K562 (cell line): ENCODE data around the gene SMURF1. TPM values are rescaled to one million over a fixed set of nuclear protein-coding genes. Genes with fewer than 3 reads are reported as not detected.

Experiments used
- ATAC-seq: fragments of 200-7000 bp; cut with Tn5 transposase; 3 replicates; pipeline ENCODE4 v1.9.1; 2020; ENCODE audit warnings: moderate library complexity
- BruUV-seq: library from RNA; stranded (reverse); fragments of 400-500 nt; replicated peaks from 2 replicates; lab custom pipeline; 2021; lab: Mats Ljungman, UMichigan
- CTCF ChIA-PET: fragments of 300-600 bp; formaldehyde crosslinking; extraction: SDS; loops from one replicate; lab custom pipeline; 2021; ENCODE audit warnings: low intra/inter-chr PET ratio; lab: Yijun Ruan, JAX
- POLR2A ChIA-PET: fragments of 300-600, 350-650 bp; sonication (Branson Sonifier 250); formaldehyde crosslinking; extraction: SDS; loops from one replicate; lab custom pipeline; 2021; ENCODE audit warnings: antibody characterized with exemption, inconsistent platforms; lab: Yijun Ruan, JAX
- DNase-seq, 4 experiments: peaks; one replicate each; pipeline versions ENCODE4 v3.0.0 to v3.0.0-alpha.2; 2011 to 2018; ENCODE audit warnings: low spot score in 3 of 4, mixed read lengths in 3 of 4; ENCODE audit errors: extremely low read depth in 1 of 4
- FAIRE-seq: peaks from 2 replicates; lab custom pipeline; 2011; peaks lifted over from hg19 to GRCh38; lab: Jason Lieb, UNC
- H2AFZ ChIP-seq: 2 replicates; pipeline ENCODE4 v1.6.0; 2011; ENCODE audit warnings: low read depth, low read length, control low read depth, inconsistent platforms
- H3K27ac ChIP-seq: fragments of 200-600 bp; 3 replicates; pipeline ENCODE4 v1.8.0; 2011; ENCODE audit warnings: low read depth, mild to moderate bottlenecking, control low read depth, inconsistent platforms, low read length, moderate library complexity, mixed read lengths; ENCODE audit errors: extremely low read depth
- H3K27me3 ChIP-seq, 2 experiments: fragments of 300-600 bp in 1 of 2; 2 replicates in 1 of 2; 3 replicates in 1 of 2; pipeline versions ENCODE4 v1.6.0 to v1.8.0; 2011; ENCODE audit warnings: inconsistent platforms in 2 of 2, low read length in 2 of 2, mild to moderate bottlenecking in 1 of 2, mixed read lengths in 1 of 2, moderate library complexity in 1 of 2; ENCODE audit not compliant: control insufficient read depth in 2 of 2, insufficient read depth in 2 of 2
- H3K36me3 ChIP-seq: fragments of 300-600 bp; 3 replicates; pipeline ENCODE4 v1.8.0; 2011; ENCODE audit warnings: mild to moderate bottlenecking, low read length, inconsistent platforms; ENCODE audit not compliant: control insufficient read depth, insufficient read depth
- H3K4me1 ChIP-seq, 2 experiments: fragments of 200-600 bp in 1 of 2; replicated peaks in 1 of 2; 2 replicates in 1 of 2; 3 replicates in 1 of 2; pipeline versions ENCODE4 v1.5.1 to v1.8.0; 2011; ENCODE audit warnings: inconsistent platforms in 2 of 2, low read length in 2 of 2, mild to moderate bottlenecking in 1 of 2, mixed read lengths in 1 of 2, moderate library complexity in 1 of 2; ENCODE audit not compliant: control insufficient read depth in 2 of 2, insufficient read depth in 2 of 2
- H3K4me2 ChIP-seq: 2 replicates; pipeline ENCODE4 v1.6.1; 2011; ENCODE audit warnings: low read length, control low read depth, inconsistent platforms, mixed read lengths; ENCODE audit not compliant: insufficient read depth
- H3K4me3 ChIP-seq: fragments of 200-600 bp; sonication (generic), shearing (Covaris generic); 2 replicates; pipeline ENCODE4 v1.5.1; 2016; ENCODE audit warnings: control low read depth, inconsistent platforms
- H3K79me2 ChIP-seq: fragments of 200-600 bp; 3 replicates; pipeline ENCODE4 v1.8.0; 2011; ENCODE audit warnings: low read length, inconsistent platforms; ENCODE audit not compliant: control insufficient read depth, insufficient read depth
- H3K9ac ChIP-seq, 2 experiments: 2 replicates each; pipeline versions ENCODE4 v1.6.0 to v1.6.1; 2011; ENCODE audit warnings: low read depth in 2 of 2, low read length in 2 of 2, control low read depth in 1 of 2, inconsistent platforms in 1 of 2, mild to moderate bottlenecking in 1 of 2, mixed read lengths in 1 of 2; ENCODE audit not compliant: insufficient read depth in 1 of 2
- H3K9me1 ChIP-seq: one replicate; pipeline ENCODE4 v1.6.0; 2011; ENCODE audit warnings: inconsistent platforms, mild to moderate bottlenecking, low read length, moderate library complexity; ENCODE audit not compliant: control insufficient read depth, insufficient read depth
- H3K9me3 ChIP-seq: replicated peaks from 2 replicates; pipeline ENCODE4 v1.5.1; 2011; ENCODE audit warnings: low read depth, low read length, inconsistent platforms; ENCODE audit not compliant: control insufficient read depth, insufficient read depth
- H4K20me1 ChIP-seq: replicated peaks from 2 replicates; pipeline ENCODE4 v1.6.1; 2011; ENCODE audit warnings: low read length, inconsistent platforms, mixed read lengths; ENCODE audit not compliant: control insufficient read depth, insufficient read depth
- CBX5 ChIP-seq: IDR thresholded peaks from 2 replicates; pipeline ENCODE4 v1.6.1; 2014; ENCODE audit warnings: low read depth, borderline replicate concordance
- CREM ChIP-seq: IDR thresholded peaks from 2 replicates; pipeline ENCODE4 v1.6.1; 2014; ENCODE audit warnings: antibody characterized with exemption, low read depth
- RFX7 ChIP-seq: fragments of 250-450 bp; sonication (Bioruptor Pico); IDR thresholded peaks from 2 replicates; pipeline ENCODE4 v1.5.1; 2021; ENCODE audit warnings: mild to moderate bottlenecking
- RNF2 ChIP-seq: sonication (generic); IDR thresholded peaks from 2 replicates; pipeline ENCODE4 v1.6.1; 2016
- SREBF2 ChIP-seq: sonication (generic); formaldehyde crosslinking; IDR thresholded peaks from 2 replicates; pipeline ENCODE4 v1.4.0; 2020; ENCODE audit warnings: mild to moderate bottlenecking, missing genetic modification reagents
- ZKSCAN8 ChIP-seq: fragments of 200-800 bp; sonication (Bioruptor generic); IDR thresholded peaks from 2 replicates; pipeline ENCODE4 v1.6.1; 2016; ENCODE audit warnings: missing genetic modification characterization, missing compliant biosample characterization
- ZNF121 ChIP-seq: sonication (generic); formaldehyde crosslinking; conservative IDR thresholded peaks from 2 replicates; pipeline ENCODE4 v1.8.0; 2022; ENCODE audit warnings: missing genetic modification reagents
- ZNF77 ChIP-seq: fragments of 250-450 bp; sonication (Bioruptor Pico); IDR thresholded peaks from 2 replicates; pipeline ENCODE4 v1.5.0; 2020
- WGBS: fragments of 100-300 bp; shearing (Covaris generic); methylation state at CpG from one replicate; pipeline ENCODE4 v1.1.6; 2016; ENCODE audit warnings: low coverage, mixed read lengths; ENCODE audit not compliant: insufficient coverage; ENCODE audit errors: missing lambda C conversion rate; 5-methylcytosine and 5-hydroxymethylcytosine counted together
- in situ Hi-C: fragments of 300-500 bp; cut with MboI; formaldehyde crosslinking; loops from 4 replicates; pipeline ENCODE4 v1.15.0; 2018; ENCODE audit warnings: inconsistent platforms, mixed read lengths
- intact Hi-C: fragments of 100-400 bp; cut with micrococcal nuclease; formaldehyde crosslinking; loops from 2 replicates; pipeline ENCODE4 v1.14.2; 2022
- polyA plus RNA-seq, 8 experiments: library from polyadenylated mRNA; depleted of rRNA in 4 of 8; stranded (reverse) in 5 of 8; unstranded in 3 of 8; fragments of >200 nt; fragmentation: Nextera tagmentation in 2 of 8; fragmentation: Illumina TruSeq in 1 of 8; extraction: Ambion mirVana in 2 of 8; extraction: Trizol in 1 of 8; gene quantifications; 2 replicates each; pipeline versions ENCODE4 v1.2.1 to v1.2.3, GENCODE V29; 2011 to 2014; ENCODE audit warnings: inconsistent platforms in 1 of 8, missing spikeins in 1 of 8
- total RNA-seq, 7 experiments: library from RNA; depleted of rRNA in 6 of 7; stranded (reverse); fragments of >200 nt in 6 of 7; fragmentation: Illumina TruSeq in 2 of 7; extraction: Trizol in 2 of 7; gene quantifications; 2 replicates each; pipeline versions ENCODE4 v1.2.1 to v1.2.3, GENCODE V29; 2011 to 2021; ENCODE audit warnings: low replicate concordance in 1 of 7

Gene SMURF1
- total and polyA plus RNA-seq, 9 of the 15 experiments (the other 6 are each of a cell fraction or from before 2014, with no cell fraction given), result 1.0 to 20.1 (median 12.6) TPM

GRCh38 chr7:99180067-99180650, 36.3 kb upstream of the SMURF1 start:
- ATAC-seq, result no peak
- Histone ChIP-seq H3K36me3 (no peaks in the 10 kb centered on the region), H3K79me2 (no peaks in the 10 kb centered on the region), H3K27ac (no peak overlapping the region), H2AFZ (no peak overlapping the region), H3K4me1 (no peaks in the 10 kb centered on the region), H3K27me3 (peaks cover 38 to 73% of the 10 kb centered on the region in 2 experiments; a peak in 4 of 5 replicates), H4K20me1 (no peaks in the 10 kb centered on the region), H3K4me3 (no peak overlapping the region), H3K9me3 (no peaks in the 10 kb centered on the region), H3K9me1 (no peaks in the 10 kb centered on the region), H3K9ac (no peak overlapping the region), H3K4me2 (no peak overlapping the region)
- CTCF ChIA-PET, result no interaction called here
- in situ Hi-C loops, result no loop called here
- no peak for DNase-seq
- TF ChIP-seq ZNF121 (peak; percentile 82), RFX7 (CRISPR knock-in tag) (no peak), ZNF77 (no peak), CBX5 (no peak), SREBF2 (CRISPR knock-in tag) (no peak), RNF2 (no peak), CREM (no peak), ZKSCAN8 (CRISPR knock-in tag) (no peak)
- intact Hi-C loops, result no loop called here
- no peak for FAIRE-seq
- WGBS, result 5% methylated on average over 12 of the region's 12 CpGs
- BruUV-seq, result no TSS peak
- POLR2A ChIA-PET, result no interaction called here
